CD4-positive, alpha-beta T cell treated with Interleukin-4 for 1 hour (primary cell): Measurements from ENCODE around the gene ABHD15.
"Not testable (repeated sequence)": the region's sequence is repeated elsewhere in the genome, so short reads cannot be mapped to it uniquely, and the experiment has no call there.

Experiments
- DNase-seq, 2 donors: peaks; one replicate each; pipeline ENCODE4 v3.0.0-alpha.2; 2020 to 2022

ABHD15 gene

GRCh38 chr17:29568331-29569244, 1.8 kb upstream of the ABHD15 start, which contains the start of gene TP53I13:
TSS of gene TP53I13 (plus strand) at chr17:29568701. CDS start at chr17:29568759, 58 bp downstream.
- DNase-seq: peak; percentile 89 to 93

GRCh38 chr17:29567554-29568330, 905 bp upstream of the ABHD15 start:
- peak; percentile 77 to 79 for DNase-seq

GRCh38 chr17:29567304-29567553, 392 bp upstream of the ABHD15 start:
- DNase-seq: no peak

- DNase-seq: peak; percentile 54 to 59
Observed at GRCh38 chr17:29565643-29566472, 979 bp downstream of the ABHD15 start.

- peak in 1 of 2 donors; percentile 41 for DNase-seq
Observed at GRCh38 chr17:29563816-29564215, 3.0 kb downstream of the ABHD15 start.

GRCh38 chr17:29562615-29563014, 4.2 kb downstream of the ABHD15 start:
- no peak for DNase-seq

- peak; percentile 17 to 67 for DNase-seq
Observed at GRCh38 chr17:29561554-29562517, 5.0 kb downstream of the ABHD15 start.

- no peak for DNase-seq
Observed at GRCh38 chr17:29560316-29560715, 6.5 kb downstream of the ABHD15 start.

GRCh38 chr17:29559640-29560039, 7.2 kb downstream of the ABHD15 start:
- no peak for DNase-seq

- DNase-seq: not testable (repeated sequence)
Observed at GRCh38 chr17:29558139-29558538, 8.7 kb downstream of the ABHD15 start.

- no peak for DNase-seq
Observed at GRCh38 chr17:29557739-29558116, 9.1 kb downstream of the ABHD15 start.

GRCh38 chr17:29557085-29557738, 9.6 kb downstream of the ABHD15 start:
- no peak for DNase-seq

- DNase-seq: no peak
Observed at GRCh38 chr17:29555840-29556239, 11.0 kb downstream of the ABHD15 start.

- peak in 1 of 2 donors; percentile 22 for DNase-seq
Observed at GRCh38 chr17:29549177-29549923, 17.5 kb downstream of the ABHD15 start.

- no peak for DNase-seq
Observed at GRCh38 chr17:29546830-29547229, 20.0 kb downstream of the ABHD15 start.

GRCh38 chr17:29546085-29546484, 20.8 kb downstream of the ABHD15 start:
- no peak for DNase-seq

- no peak for DNase-seq
Observed at GRCh38 chr17:29544066-29544465, 22.8 kb downstream of the ABHD15 start.

- DNase-seq: no peak
Observed at GRCh38 chr17:29533976-29534375, 32.9 kb downstream of the ABHD15 start.

GRCh38 chr17:29526322-29526721, 40.5 kb downstream of the ABHD15 start:
- no peak for DNase-seq

GRCh38 chr17:29524692-29525091, 42.1 kb downstream of the ABHD15 start:
- no peak for DNase-seq

GRCh38 chr17:29518359-29518758, 48.5 kb downstream of the ABHD15 start:
- no peak for DNase-seq
